HFF-Myc (cell line): ENCODE data around the gene DPH3.

Experiments
- DNase-seq: peaks from one replicate; pipeline ENCODE4 v3.0.0-alpha.2; 2011; ENCODE audit warnings: low read depth; ENCODE audit errors: extremely low read depth
- H3K4me3 ChIP-seq: replicated peaks from 2 replicates; pipeline ENCODE4 v1.5.1; 2011; ENCODE audit warnings: low read depth, mild to moderate bottlenecking, control low read depth, low read length
- CTCF ChIP-seq: IDR thresholded peaks from 2 replicates; pipeline ENCODE4 v1.5.1; 2012; ENCODE audit warnings: mild to moderate bottlenecking, low read depth, low read length, control low read depth; ENCODE audit errors: missing control alignments

The DPH3 gene

GRCh38 chr3:16231983-16232382 lies 32.8 kb downstream of the DPH3 start:
- DNase-seq, result no peak
- no peak for TF ChIP-seq CTCF
- H3K4me3 ChIP-seq, result no peak overlapping the region

GRCh38 chr3:16229681-16230080 lies 35.1 kb downstream of the DPH3 start:
- DNase-seq, result no peak
- H3K4me3 ChIP-seq, result no peak overlapping the region
- no peak for TF ChIP-seq CTCF

GRCh38 chr3:16227566-16227965 lies 37.2 kb downstream of the DPH3 start:
- TF ChIP-seq CTCF, result no peak
- H3K4me3 ChIP-seq, result no peak overlapping the region
- DNase-seq, result no peak

DNA sequence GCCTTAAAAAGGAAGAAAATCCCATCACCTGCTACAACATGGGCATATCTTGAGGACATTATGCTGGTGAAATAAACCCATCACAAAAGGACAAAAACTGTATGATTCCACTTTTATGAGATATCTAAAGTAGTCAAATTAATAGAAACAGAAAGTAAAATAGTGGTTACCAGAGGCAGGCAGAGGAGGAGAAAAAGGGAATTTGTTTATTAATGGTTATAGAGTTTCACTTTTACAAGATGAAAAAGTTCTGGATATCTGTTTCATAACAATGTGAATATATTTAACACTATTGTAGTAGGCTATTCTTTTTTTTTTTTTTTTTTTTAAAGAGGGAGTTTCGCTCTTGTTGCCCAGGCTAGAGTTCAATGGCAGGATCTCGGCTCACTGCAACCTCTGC lies 40.4 kb downstream of the DPH3 start:
- H3K4me3 ChIP-seq, result no peak overlapping the region
- no peak for TF ChIP-seq CTCF
- DNase-seq, result no peak

GRCh38 chr3:16222547-16222946 lies 42.2 kb downstream of the DPH3 start:
- DNase-seq, result no peak
- no peak for TF ChIP-seq CTCF
- no peak overlapping the region for H3K4me3 ChIP-seq

DNA sequence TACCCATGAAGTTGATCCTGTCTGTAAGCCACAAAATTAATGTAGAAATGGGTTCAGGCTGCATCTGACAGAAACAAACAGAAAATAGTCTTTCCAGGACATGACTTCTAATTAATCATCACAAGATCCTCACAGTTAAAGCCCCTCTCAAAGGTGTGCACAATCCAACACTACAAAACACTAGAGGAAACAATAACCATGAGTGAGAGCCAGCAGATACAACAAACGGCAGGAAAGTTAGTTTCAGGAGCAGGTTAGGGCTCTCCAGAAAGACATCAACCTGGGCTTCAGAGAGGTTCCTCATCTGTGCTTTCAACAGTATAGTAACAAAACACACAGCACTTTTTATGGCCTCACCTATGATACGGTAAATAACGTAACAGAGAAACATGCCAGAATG lies 42.8 kb downstream of the DPH3 start:
- no peak for DNase-seq
- no peak for TF ChIP-seq CTCF
- H3K4me3 ChIP-seq, result no peak overlapping the region

GRCh38 chr3:16219777-16220176 lies 45.0 kb downstream of the DPH3 start:
- H3K4me3 ChIP-seq, result no peak overlapping the region
- no peak for DNase-seq
- TF ChIP-seq CTCF, result no peak
